OCI-LY7 (cell line): ENCODE measurements around the gene AMBP. TPM values are rescaled to one million over a fixed set of nuclear protein-coding genes. Genes with fewer than 3 reads are reported as not detected.

ENCODE experiments used
- BruUV-seq: library from RNA; stranded (reverse); fragments of 400-500 nt; replicated peaks from 2 replicates; lab custom pipeline; 2021; lab: Mats Ljungman, UMichigan
- CTCF ChIA-PET: fragments of 300-600 bp; sonication (Branson Sonifier 250); formaldehyde crosslinking; loops from one replicate; lab custom pipeline; 2022; ENCODE audit warnings: antibody characterized with exemption; ENCODE audit not compliant: unreplicated experiment; lab: Charles Lee
- POLR2A ChIA-PET: fragments of 300-600 bp; sonication (Branson Sonifier 250); formaldehyde crosslinking; loops from one replicate; lab custom pipeline; 2022; ENCODE audit warnings: antibody characterized with exemption; lab: Charles Lee
- DNase-seq: peaks from one replicate; pipeline ENCODE4 v3.0.0-alpha.2; 2015; ENCODE audit warnings: low spot score
- H2AFZ ChIP-seq: fragments of 200-600 bp; sonication (generic), shearing (Covaris generic); 2 replicates; pipeline ENCODE4 v1.6.1; 2014; ENCODE audit warnings: mild to moderate bottlenecking, antibody characterized with exemption, low read length, moderate library complexity
- H3K27ac ChIP-seq: fragments of 200-600 bp; sonication (generic); 2 replicates; pipeline ENCODE4 v1.5.1; 2014; ENCODE audit warnings: mixed run types, low read depth, mild to moderate bottlenecking, moderate library complexity, low read length, inconsistent platforms; ENCODE audit not compliant: poor library complexity, severe bottlenecking
- H3K36me3 ChIP-seq: fragments of 200-600 bp; sonication (generic); 2 replicates; pipeline ENCODE4 v1.6.1; 2014; ENCODE audit warnings: mild to moderate bottlenecking, antibody characterized with exemption, low read length, moderate library complexity, mixed read lengths; ENCODE audit not compliant: insufficient read depth
- H3K4me1 ChIP-seq: fragments of 200-600 bp; sonication (generic); 2 replicates; pipeline ENCODE4 v1.5.1; 2014; ENCODE audit warnings: mild to moderate bottlenecking, low read length; ENCODE audit not compliant: insufficient read depth, poor library complexity, severe bottlenecking
- H3K4me2 ChIP-seq: fragments of 200-600 bp; sonication (generic); 2 replicates; pipeline ENCODE4 v1.6.1; 2014; ENCODE audit warnings: mild to moderate bottlenecking, low read length
- H3K4me3 ChIP-seq: fragments of 200-600 bp; sonication (generic); 2 replicates; pipeline ENCODE4 v1.5.1; 2014; ENCODE audit warnings: mild to moderate bottlenecking, low read depth, low read length; ENCODE audit not compliant: poor library complexity, severe bottlenecking
- H3K79me2 ChIP-seq: fragments of 200-600 bp; sonication (generic); 2 replicates; pipeline ENCODE4 v1.6.1; 2016; ENCODE audit warnings: low read depth, mild to moderate bottlenecking, low read length, moderate library complexity, mixed read lengths; ENCODE audit not compliant: insufficient read depth
- H3K9me2 ChIP-seq: fragments of 200-600 bp; sonication (generic); 2 replicates; pipeline ENCODE4 v1.6.1; 2016; ENCODE audit warnings: mild to moderate bottlenecking, low read length, mixed read lengths; ENCODE audit not compliant: insufficient read depth
- H3K9me3 ChIP-seq: fragments of 200-600 bp; sonication (generic); 2 replicates; pipeline ENCODE4 v1.6.1; 2014; ENCODE audit warnings: mild to moderate bottlenecking, mixed run types, low read length, mixed read lengths
- H4K20me1 ChIP-seq: fragments of 200-600 bp; sonication (generic); 2 replicates; pipeline ENCODE4 v1.6.1; 2014; ENCODE audit warnings: mild to moderate bottlenecking, antibody characterized with exemption, low read length, moderate library complexity, mixed read lengths; ENCODE audit not compliant: insufficient read depth
- EZH2phosphoT487 ChIP-seq: fragments of 200-600 bp; sonication (generic); IDR thresholded peaks from 2 replicates; pipeline ENCODE4 v1.6.1; 2018; ENCODE audit warnings: low read depth, borderline replicate concordance, mild to moderate bottlenecking, mixed run types, antibody characterized with exemption, low read length, moderate library complexity, mixed read lengths
- intact Hi-C: fragments of 100-400 bp; cut with micrococcal nuclease; formaldehyde crosslinking; loops from one replicate; pipeline ENCODE4 v1.10.0; 2022; ENCODE audit not compliant: unreplicated experiment
- total RNA-seq, 2 experiments: library from RNA; depleted of rRNA in 1 of 2; stranded (reverse); fragments of >200 nt in 1 of 2; shearing (Covaris generic) in 1 of 2; gene quantifications; 2 replicates each; pipeline ENCODE4 v1.2.3, GENCODE V29; 2014 to 2022
- TF ChIP-seq, protein P1 (sequence below): fragments of 200-600 bp; sonication (generic); conservative IDR thresholded peaks from 2 replicates; pipeline ENCODE4 v1.5.1; 2014; ENCODE audit warnings: mild to moderate bottlenecking, antibody characterized with exemption, low read length, moderate library complexity, mixed read lengths

The AMBP gene
- total RNA-seq, 2 experiments from 2014 or later: not detected

DNA sequence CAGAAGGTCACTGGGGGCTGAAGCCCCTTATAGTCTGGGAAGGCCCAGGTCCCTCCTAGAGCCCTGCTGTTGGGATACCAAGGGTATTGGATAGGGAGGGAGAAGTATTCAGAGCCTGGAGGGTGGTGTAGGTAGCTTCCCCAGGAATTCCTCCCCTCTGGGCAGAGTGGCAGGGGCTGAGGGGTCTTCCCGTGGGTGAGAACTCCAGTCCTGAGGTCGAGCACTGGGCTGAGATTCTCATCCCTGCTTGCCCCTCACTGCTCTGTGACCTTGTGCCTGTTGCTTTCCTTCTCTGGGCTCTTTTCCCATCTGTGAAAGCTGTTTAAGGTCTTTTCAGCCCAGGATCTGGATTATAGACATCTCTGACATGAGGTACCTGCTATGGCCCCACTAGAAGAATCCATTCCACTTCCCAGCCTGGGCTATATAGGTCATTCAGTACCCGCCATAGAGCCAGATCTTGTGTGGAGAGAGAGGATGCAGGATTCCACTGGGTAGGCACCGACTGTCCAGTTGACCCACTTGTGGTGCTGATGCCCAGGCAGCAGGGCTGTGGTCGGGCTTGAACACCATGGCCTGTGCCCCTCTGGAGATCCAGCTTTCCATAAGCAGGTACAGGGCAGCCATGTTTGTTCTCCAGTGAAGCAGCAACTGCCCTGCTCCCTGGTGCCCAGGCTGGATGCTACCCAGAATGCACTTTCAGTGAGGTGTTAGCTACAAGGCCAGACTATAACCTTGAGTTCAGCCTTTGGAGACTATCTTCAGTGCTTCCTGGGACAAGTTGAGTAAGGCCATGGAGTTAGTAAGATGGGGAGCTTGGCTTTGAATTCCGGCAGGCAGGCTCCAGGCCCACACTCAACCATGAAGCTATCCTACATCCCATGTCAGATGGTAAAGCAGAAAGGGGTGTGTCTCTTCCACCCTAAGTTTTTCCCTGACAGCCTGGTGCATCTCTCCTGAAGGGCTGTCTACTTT lies 60.1 kb downstream of the AMBP start:
- Histone ChIP-seq H3K9me2 (no peaks in the 10 kb centered on the region), H3K4me3 (no peak overlapping the region), H3K9me3 (no peaks in the 10 kb centered on the region), H3K4me2 (no peak overlapping the region), H3K36me3 (no peaks in the 10 kb centered on the region), H3K27ac (no peak overlapping the region), H4K20me1 (no peaks in the 10 kb centered on the region), H2AFZ (no peak overlapping the region), H3K4me1 (no peaks in the 10 kb centered on the region), H3K79me2 (no peaks in the 10 kb centered on the region)
- no peak for DNase-seq
- intact Hi-C loops: no loop called here
- BruUV-seq: no TSS peak
- CTCF ChIA-PET: no interaction called here
- POLR2A ChIA-PET: interaction anchor here (1.3 kb wide), 1 partner anchor 15 kb away, joined by 3 read pairs; no protein-coding TSS in a partner anchor
- TF ChIP-seq EZH2phosphoT487: no peak
- TF ChIP-seq, protein P1, sequence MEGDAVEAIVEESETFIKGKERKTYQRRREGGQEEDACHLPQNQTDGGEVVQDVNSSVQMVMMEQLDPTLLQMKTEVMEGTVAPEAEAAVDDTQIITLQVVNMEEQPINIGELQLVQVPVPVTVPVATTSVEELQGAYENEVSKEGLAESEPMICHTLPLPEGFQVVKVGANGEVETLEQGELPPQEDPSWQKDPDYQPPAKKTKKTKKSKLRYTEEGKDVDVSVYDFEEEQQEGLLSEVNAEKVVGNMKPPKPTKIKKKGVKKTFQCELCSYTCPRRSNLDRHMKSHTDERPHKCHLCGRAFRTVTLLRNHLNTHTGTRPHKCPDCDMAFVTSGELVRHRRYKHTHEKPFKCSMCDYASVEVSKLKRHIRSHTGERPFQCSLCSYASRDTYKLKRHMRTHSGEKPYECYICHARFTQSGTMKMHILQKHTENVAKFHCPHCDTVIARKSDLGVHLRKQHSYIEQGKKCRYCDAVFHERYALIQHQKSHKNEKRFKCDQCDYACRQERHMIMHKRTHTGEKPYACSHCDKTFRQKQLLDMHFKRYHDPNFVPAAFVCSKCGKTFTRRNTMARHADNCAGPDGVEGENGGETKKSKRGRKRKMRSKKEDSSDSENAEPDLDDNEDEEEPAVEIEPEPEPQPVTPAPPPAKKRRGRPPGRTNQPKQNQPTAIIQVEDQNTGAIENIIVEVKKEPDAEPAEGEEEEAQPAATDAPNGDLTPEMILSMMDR: no peak

DNA sequence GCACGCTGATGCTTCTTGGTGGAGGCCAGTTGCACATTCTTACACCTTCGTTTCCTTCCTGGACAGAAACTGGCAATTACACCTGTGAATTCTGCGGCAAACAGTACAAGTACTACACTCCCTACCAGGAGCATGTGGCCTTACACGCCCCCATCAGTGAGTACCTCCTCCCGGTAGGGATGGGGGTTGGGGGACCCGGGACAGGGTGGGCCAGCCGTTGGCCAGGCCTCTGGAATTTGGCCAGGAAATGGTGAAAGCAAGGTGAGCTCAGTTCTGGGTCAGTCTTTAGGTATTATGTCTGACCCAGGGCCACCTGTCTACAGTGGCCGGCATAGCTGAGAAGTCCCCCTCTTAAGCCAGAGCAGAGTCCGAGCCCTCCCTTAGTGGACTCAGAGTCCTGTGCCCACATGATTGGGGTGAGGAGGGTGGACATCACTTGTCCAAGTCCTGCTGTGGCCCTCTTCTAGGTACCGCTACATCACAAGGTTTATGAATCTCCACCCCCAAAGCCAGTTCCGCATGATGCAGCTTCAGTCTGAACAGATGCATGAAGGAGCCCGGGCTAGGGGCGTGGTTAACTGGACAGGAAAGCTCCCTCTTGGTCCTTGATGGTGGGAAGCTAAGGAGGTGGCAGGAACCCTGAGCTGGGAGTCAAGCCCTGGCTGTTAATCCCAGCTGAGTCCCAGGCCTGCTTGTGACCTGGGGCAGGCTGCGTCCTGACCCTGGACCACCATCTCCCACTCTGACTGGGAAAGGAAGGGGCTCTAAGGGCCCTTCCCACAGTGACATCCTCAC lies 61.3 kb downstream of the AMBP start:
- H4K20me1 ChIP-seq: no peaks in the 10 kb centered on the region
- H3K36me3 ChIP-seq: no peaks in the 10 kb centered on the region
- H3K9me2 ChIP-seq: no peaks in the 10 kb centered on the region
- BruUV-seq: no TSS peak
- ChIA-PET POLR2A (interaction anchor here (0.5 to 1.3 kb wide), 2 partner anchors 13 to 53 kb away, joined by 3 to 6 read pairs; no protein-coding TSS in a partner anchor), CTCF (interaction anchor here (0.5 kb wide), 1 partner anchor 227 kb away, joined by 3 read pairs; no protein-coding TSS in a partner anchor)
- no peak overlapping the region for H2AFZ ChIP-seq
- intact Hi-C loops: no loop called here
- H3K4me2 ChIP-seq: no peak overlapping the region
- no peaks in the 10 kb centered on the region for H3K9me3 ChIP-seq
- no peak for DNase-seq
- H3K4me1 ChIP-seq: no peaks in the 10 kb centered on the region
- no peak for TF ChIP-seq EZH2phosphoT487
- TF ChIP-seq, protein P1: no peak
- H3K79me2 ChIP-seq: no peaks in the 10 kb centered on the region
- H3K27ac ChIP-seq: no peak overlapping the region
- H3K4me3 ChIP-seq: no peak overlapping the region
